SK-N-SH treated with all-trans-retinoic acid at 6 μM for 48 hours (cell line): ENCODE data around the gene OXSR1.
"Not testable (repeated sequence)": the region's sequence is repeated elsewhere in the genome, so short reads cannot be mapped to it uniquely, and the experiment has no call there.

ENCODE experiments used
- ATAC-seq: fragments of 200-7000 bp; cut with Tn5 transposase; 3 replicates; pipeline ENCODE4 v1.9.1; 2020; ENCODE audit warnings: mild to moderate bottlenecking, moderate library complexity
- ARNTL ChIP-seq: fragments of 450-650 bp; formaldehyde crosslinking; IDR thresholded peaks from 2 replicates; pipeline ENCODE4 v1.5.0; 2020; ENCODE audit warnings: low read depth, mild to moderate bottlenecking, moderate library complexity, borderline replicate concordance
- CREB5 ChIP-seq: fragments of 250-450 bp; sonication (Bioruptor Pico); IDR thresholded peaks from 2 replicates; pipeline ENCODE4 v1.5.1; 2020; ENCODE audit warnings: low read depth, mild to moderate bottlenecking, moderate library complexity
- CSRNP3 ChIP-seq: fragments of 250-450 bp; sonication (Bioruptor Pico); IDR thresholded peaks from 2 replicates; pipeline ENCODE4 v1.5.1; 2021; ENCODE audit warnings: mild to moderate bottlenecking, moderate library complexity
- ESRRG ChIP-seq: fragments of 250-450 bp; sonication (Bioruptor Pico); IDR thresholded peaks from 2 replicates; pipeline ENCODE4 v1.6.1; 2021; ENCODE audit warnings: mild to moderate bottlenecking
- GLIS3 ChIP-seq: fragments of 250-450 bp; sonication (Bioruptor Pico); IDR thresholded peaks from 2 replicates; pipeline ENCODE4 v1.5.0; 2020; ENCODE audit warnings: mild to moderate bottlenecking, moderate library complexity
- OSR1 ChIP-seq: fragments of 250-450 bp; sonication (Bioruptor Pico); IDR thresholded peaks from 2 replicates; pipeline ENCODE4 v1.8.0; 2022; ENCODE audit warnings: moderate library complexity, mild to moderate bottlenecking, inconsistent platforms
- PATZ1 ChIP-seq: fragments of 250-450 bp; sonication (Bioruptor Pico); IDR thresholded peaks from 2 replicates; pipeline ENCODE4 v1.8.0; 2020; ENCODE audit warnings: mild to moderate bottlenecking, moderate library complexity, borderline replicate concordance
- PPARA ChIP-seq: fragments of 250-450 bp; sonication (Bioruptor Pico); IDR thresholded peaks from 2 replicates; pipeline ENCODE4 v1.5.0; 2020; ENCODE audit warnings: mild to moderate bottlenecking, borderline replicate concordance
- RARB ChIP-seq: fragments of 250-450 bp; sonication (Bioruptor Pico); IDR thresholded peaks from 2 replicates; pipeline ENCODE4 v1.8.0; 2021; ENCODE audit warnings: mild to moderate bottlenecking, moderate library complexity
- SNAI2 ChIP-seq: fragments of 250-450 bp; sonication (Bioruptor Pico); IDR thresholded peaks from 2 replicates; pipeline ENCODE4 v1.5.0; 2020; ENCODE audit warnings: mild to moderate bottlenecking, moderate library complexity
- TOX ChIP-seq: fragments of 250-450 bp; sonication (Bioruptor Pico); IDR thresholded peaks from 2 replicates; pipeline ENCODE4 v1.8.0; 2021; ENCODE audit warnings: mild to moderate bottlenecking, moderate library complexity, borderline replicate concordance
- TSHZ2 ChIP-seq: fragments of 250-450 bp; sonication (Bioruptor Pico); IDR thresholded peaks from 2 replicates; pipeline ENCODE4 v1.5.0; 2020; ENCODE audit warnings: mild to moderate bottlenecking, moderate library complexity
- ZFP3 ChIP-seq: fragments of 250-450 bp; sonication (Bioruptor Pico); IDR thresholded peaks from 2 replicates; pipeline ENCODE4 v1.5.0; 2020; ENCODE audit warnings: mild to moderate bottlenecking, moderate library complexity
- ZNF565 ChIP-seq: fragments of 450-650 bp; formaldehyde crosslinking; conservative IDR thresholded peaks from 2 replicates; pipeline ENCODE4 v1.5.0; 2020; ENCODE audit warnings: low read depth, mild to moderate bottlenecking, moderate library complexity
- ZNF70 ChIP-seq: fragments of 450-650 bp; formaldehyde crosslinking; IDR thresholded peaks from 2 replicates; pipeline ENCODE4 v1.5.0; 2020; ENCODE audit warnings: mild to moderate bottlenecking, moderate library complexity
- ZNF8 ChIP-seq: fragments of 450-650 bp; formaldehyde crosslinking; IDR thresholded peaks from 2 replicates; pipeline ENCODE4 v1.5.0; 2020; ENCODE audit warnings: mild to moderate bottlenecking, moderate library complexity

Gene OXSR1

GRCh38 chr3:38284756-38285150, 119.4 kb downstream of the OXSR1 start:
- no peak for ATAC-seq

GRCh38 chr3:38289286-38290217, 124.2 kb downstream of the OXSR1 start:
- ATAC-seq = not testable (repeated sequence)

More at GRCh38 chr3:38284756-38285150, 119.4 kb downstream of the OXSR1 start:
- TF ChIP-seq ZFP3 (CRISPR knock-in tag) = no peak
- TF ChIP-seq CSRNP3 (CRISPR knock-in tag) = no peak
- no peak for TF ChIP-seq ARNTL (CRISPR knock-in tag)
- no peak for TF ChIP-seq OSR1 (CRISPR knock-in tag)
- TF ChIP-seq ZNF8 (CRISPR knock-in tag) = no peak
- TF ChIP-seq TOX (CRISPR knock-in tag) = no peak
- TF ChIP-seq, all 23 proteins: peak for 0

GRCh38 chr3:38297053-38297452, 131.7 kb downstream of the OXSR1 start:
- not testable (repeated sequence) for ATAC-seq

GRCh38 chr3:38297537-38297936, 132.2 kb downstream of the OXSR1 start:
- ATAC-seq = no peak
- TF ChIP-seq ZFP3 (CRISPR knock-in tag) (no peak), ZNF565 (CRISPR knock-in tag) (no peak), RARB (CRISPR knock-in tag) (no peak)

GRCh38 chr3:38297947-38298711, 132.8 kb downstream of the OXSR1 start:
- TF ChIP-seq ZNF70 (CRISPR knock-in tag) (no peak), RARB (CRISPR knock-in tag) (no peak), TSHZ2 (CRISPR knock-in tag) (no peak), PATZ1 (no peak), ZNF565 (CRISPR knock-in tag) (no peak), CREB5 (CRISPR knock-in tag) (no peak), GLIS3 (CRISPR knock-in tag) (no peak), PPARA (no peak), OSR1 (CRISPR knock-in tag) (no peak), SNAI2 (no peak), ESRRG (no peak)
- ATAC-seq = peak; percentile 85
